HG02840 (cell line): ENCODE measurements around the gene ZNF607.

Source experiments
- ATAC-seq: cut with Tn5 transposase; IDR thresholded peaks from one replicate; pipeline ENCODE4 v1.9.1; 2021; ENCODE audit warnings: mild to moderate bottlenecking, moderate library complexity, moderate number of reproducible peaks; ENCODE audit not compliant: unreplicated experiment, low FRiP score

Gene ZNF607

GRCh38 chr19:37654629-37655300 lies 64.8 kb downstream of the ZNF607 start:
- peak; percentile 31 for ATAC-seq

- ATAC-seq: no peak
These were observed 65.4 kb downstream of the ZNF607 start for GRCh38 chr19:37654118-37654517.
